Stimulated activated CD8-positive, alpha-beta memory T cell treated with anti-CD3 and anti-CD28 coated beads, Interleukin-12 subunit alpha, Interleukin-12 subunit beta, amount 100 ng/mL, for 4 hours (primary cell): ENCODE results near the gene DENND4C.
"Not testable (repeated sequence)": the region's sequence is repeated elsewhere in the genome, so short reads cannot be mapped to it uniquely, and the experiment has no call there.

Experiments
- DNase-seq: peaks from one replicate; pipeline ENCODE4 v3.0.0-alpha.2; 2020; ENCODE audit warnings: low read depth

The DENND4C gene

GRCh38 chr9:19224563-19224962 lies 5.9 kb upstream of the DENND4C start:
- no peak for DNase-seq

- DNase-seq: peak; percentile 61
Measured at GRCh38 chr9:19229595-19230354, 718 bp upstream of the DENND4C start.

- no peak for DNase-seq
Measured at GRCh38 chr9:19231126-19231903, 822 bp downstream of the DENND4C start.

- no peak for DNase-seq
Measured at GRCh38 chr9:19231904-19232822, 1.7 kb downstream of the DENND4C start.

GRCh38 chr9:19232823-19233194 lies 2.3 kb downstream of the DENND4C start:
- no peak for DNase-seq

GRCh38 chr9:19233344-19233743 lies 2.9 kb downstream of the DENND4C start:
- DNase-seq: no peak

- no peak for DNase-seq
Measured at GRCh38 chr9:19239955-19240354, 9.5 kb downstream of the DENND4C start.

GRCh38 chr9:19241728-19242127 lies 11.2 kb downstream of the DENND4C start:
- no peak for DNase-seq

GRCh38 chr9:19243366-19244033 lies 13.0 kb downstream of the DENND4C start:
- no peak for DNase-seq

GRCh38 chr9:19246891-19247290 lies 16.4 kb downstream of the DENND4C start:
- DNase-seq: no peak

- no peak for DNase-seq
Measured at GRCh38 chr9:19247420-19247819, 16.9 kb downstream of the DENND4C start.

GRCh38 chr9:19250346-19250745 lies 19.9 kb downstream of the DENND4C start:
- DNase-seq: not testable (repeated sequence)

- not testable (repeated sequence) for DNase-seq
Measured at GRCh38 chr9:19251203-19251602, 20.7 kb downstream of the DENND4C start.

- DNase-seq: not testable (repeated sequence)
Measured at GRCh38 chr9:19251622-19252021, 21.1 kb downstream of the DENND4C start.

- DNase-seq: no peak
Measured at GRCh38 chr9:19252174-19252884, 21.8 kb downstream of the DENND4C start.

GRCh38 chr9:19252885-19253219 lies 22.4 kb downstream of the DENND4C start:
- DNase-seq: no peak

GRCh38 chr9:19255112-19255511 lies 24.6 kb downstream of the DENND4C start:
- no peak for DNase-seq

GRCh38 chr9:19255821-19256220 lies 25.3 kb downstream of the DENND4C start:
- no peak for DNase-seq

GRCh38 chr9:19259665-19260255 lies 29.3 kb downstream of the DENND4C start:
- DNase-seq: not testable (repeated sequence)

- DNase-seq: not testable (repeated sequence)
Measured at GRCh38 chr9:19265602-19266001, 35.1 kb downstream of the DENND4C start.
